ENCODE results near the gene RPL29.

The RPL29 gene

GRCh38 chr3:51961602-51962569 lies 33.8 kb downstream of the RPL29 start:
- TF ChIP-seq CTCF (IDR thresholded peaks at IDR 0.05; ENCODE audit: control extremely low read depth, extremely low read depth, low read depth, missing control alignments), result no peak
- ChIA-PET CTCF (interaction anchor here (0.8 to 5.9 kb wide), 8 partner anchors 7 to 92 kb away, joined by 3 to 43 read pairs (median 3); partner anchors contain the start of genes ABHD14A, ABHD14B, PARP3 and RRP9), POLR2A (interaction anchor here (0.5 to 0.7 kb wide), 2 partner anchors 22 to 588 kb away, joined by 4 to 5 read pairs; no protein-coding TSS in a partner anchor)
- DNase-seq (ENCODE audit: extremely low spot score), result no peak

- CTCF ChIA-PET, result interaction anchor here (4.0 to 5.9 kb wide), 2 partner anchors 13 to 19 kb away, joined by 26 to 43 read pairs; partner anchors contain the start of genes ABHD14A, ABHD14B, PARP3 and RRP9
- no peak for TF ChIP-seq CTCF (IDR thresholded peaks at IDR 0.05; ENCODE audit: control extremely low read depth, extremely low read depth, low read depth, missing control alignments)
- no peak for DNase-seq (ENCODE audit: extremely low spot score)
- POLR2A ChIA-PET, result interaction anchor here (0.6 kb wide), 1 partner anchor 29 kb away, joined by 4 read pairs; no protein-coding TSS in a partner anchor
Observed at GRCh38 chr3:51961011-51961410, 34.7 kb downstream of the RPL29 start.

GRCh38 chr3:51960386-51960785 lies 35.3 kb downstream of the RPL29 start:
- POLR2A ChIA-PET, result no interaction called here
- no peak for TF ChIP-seq CTCF (IDR thresholded peaks at IDR 0.05; ENCODE audit: control extremely low read depth, extremely low read depth, low read depth, missing control alignments)
- no peak for DNase-seq (ENCODE audit: extremely low spot score)
- CTCF ChIA-PET, result interaction anchor here (0.9 to 5.9 kb wide), 3 partner anchors 13 to 19 kb away, joined by 4 to 43 read pairs (median 4); partner anchors contain the start of genes ABHD14A, ABHD14B and RRP9

GRCh38 chr3:51959651-51960050 lies 36.0 kb downstream of the RPL29 start:
- ChIA-PET CTCF (interaction anchor here (0.9 to 1.2 kb wide), 2 partner anchors 14 to 18 kb away, joined by 4 read pairs; partner anchors contain the start of genes ABHD14B and RRP9), POLR2A (no interaction called here)
- no peak for DNase-seq (ENCODE audit: extremely low spot score)
- no peak for TF ChIP-seq CTCF (IDR thresholded peaks at IDR 0.05; ENCODE audit: control extremely low read depth, extremely low read depth, low read depth, missing control alignments)

GRCh38 chr3:51958603-51959521 lies 36.8 kb downstream of the RPL29 start:
- ChIA-PET POLR2A (no interaction called here), CTCF (interaction anchor here (1.2 to 1.7 kb wide), 3 partner anchors 15 to 17 kb away, joined by 4 to 5 read pairs (median 5); partner anchors contain the start of genes ABHD14A, ABHD14B and RRP9)
- no peak for TF ChIP-seq CTCF (IDR thresholded peaks at IDR 0.05; ENCODE audit: control extremely low read depth, extremely low read depth, low read depth, missing control alignments)
- DNase-seq (ENCODE audit: extremely low spot score), result no peak
